A673 (cell line): ENCODE data around the gene CTNNA2.

Experiments
- CTCF ChIP-seq: fragments of 300-800, 200-600 bp; sonication (generic); conservative IDR thresholded peaks from 2 replicates; pipeline ENCODE4 v1.5.1; 2017; ENCODE audit warnings: low read depth, mild to moderate bottlenecking, antibody characterized with exemption, low read length, moderate library complexity, mixed read lengths
- EZH2 ChIP-seq: fragments of 200-600 bp; sonication (generic); IDR thresholded peaks from 2 replicates; pipeline ENCODE4 v1.6.1; 2017; ENCODE audit warnings: borderline replicate concordance, low read depth, mild to moderate bottlenecking, mixed read lengths, antibody characterized with exemption, low read length; ENCODE audit not compliant: poor library complexity, severe bottlenecking

- TF ChIP-seq CTCF (no peak), EZH2 (no peak)
Observed at GRCh38 chr2:80126596-80127189, 613.8 kb downstream of the CTNNA2 start.
